IMR-90 (cell line): ENCODE results near the gene CSHL1. TPM values are rescaled to one million over a fixed set of nuclear protein-coding genes. Genes with fewer than 3 reads are reported as not detected.

Experiments
- ATAC-seq: fragments of 200-7000 bp; cut with Tn5 transposase; 2 replicates; pipeline ENCODE4 v1.9.1; 2020; ENCODE audit warnings: low read depth, mild to moderate bottlenecking, moderate library complexity
- BruUV-seq: library from RNA; stranded (reverse); fragments of 400-500 nt; replicated peaks from 2 replicates; lab custom pipeline; 2021; lab: Mats Ljungman, UMichigan
- CTCF ChIA-PET: fragments of 300-600 bp; formaldehyde crosslinking; extraction: SDS; loops from one replicate; lab custom pipeline; 2021; ENCODE audit warnings: antibody characterized with exemption; lab: Yijun Ruan, JAX
- POLR2A ChIA-PET: fragments of 300-600 bp; sonication (Branson Sonifier 250); formaldehyde crosslinking; loops from one replicate; lab custom pipeline; 2022; ENCODE audit warnings: antibody characterized with exemption; ENCODE audit not compliant: unreplicated experiment; lab: Charles Lee
- DNase-seq: peaks from one replicate; pipeline ENCODE4 v3.0.0; 2013
- H2AFZ ChIP-seq: replicated peaks from 2 replicates; pipeline ENCODE3; 2013; ENCODE audit warnings: low read length, mild to moderate bottlenecking; ENCODE audit not compliant: poor library complexity
- H2AK5ac ChIP-seq: 2 replicates; pipeline ENCODE4 v1.6.1; 2013; ENCODE audit warnings: low read depth, low read length, inconsistent platforms
- H2AK9ac ChIP-seq: replicated peaks from 2 replicates; pipeline ENCODE3; 2013; ENCODE audit warnings: mild to moderate bottlenecking, low read depth, low read length, moderate library complexity; ENCODE audit not compliant: poor library complexity
- H2BK120ac ChIP-seq: 2 replicates; pipeline ENCODE4 v1.6.1; 2013; ENCODE audit warnings: low read depth, low read length, inconsistent platforms
- H2BK15ac ChIP-seq: 3 replicates; pipeline ENCODE4 v1.6.1; 2013; ENCODE audit warnings: low read depth, low read length, inconsistent platforms
- H2BK20ac ChIP-seq: 2 replicates; pipeline ENCODE4 v1.6.1; 2013; ENCODE audit warnings: low read depth, mild to moderate bottlenecking, inconsistent platforms, low read length, moderate library complexity
- H2BK5ac ChIP-seq: 2 replicates; pipeline ENCODE4 v1.6.1; 2013; ENCODE audit warnings: mild to moderate bottlenecking, low read depth, low read length, inconsistent platforms; ENCODE audit not compliant: poor library complexity, severe bottlenecking
- H3K14ac ChIP-seq: replicated peaks from 2 replicates; pipeline ENCODE4 v1.6.1; 2013; ENCODE audit warnings: low read depth, low read length, inconsistent platforms
- H3K18ac ChIP-seq: 2 replicates; pipeline ENCODE4 v1.6.1; 2013; ENCODE audit warnings: low read depth, low read length, control low read depth
- H3K23ac ChIP-seq: 2 replicates; pipeline ENCODE4 v1.6.1; 2013; ENCODE audit warnings: low read depth, low read length, inconsistent platforms
- H3K27ac ChIP-seq: 2 replicates; pipeline ENCODE4 v1.5.1; 2013; ENCODE audit warnings: mild to moderate bottlenecking, control low read depth, low read length; ENCODE audit not compliant: insufficient read depth
- H3K27me3 ChIP-seq: 2 replicates; pipeline ENCODE4 v1.6.1; 2013; ENCODE audit warnings: low read length; ENCODE audit not compliant: control insufficient read depth, insufficient read depth
- H3K36me3 ChIP-seq: 2 replicates; pipeline ENCODE4 v1.6.1; 2013; ENCODE audit warnings: low read length, mixed read lengths; ENCODE audit not compliant: control insufficient read depth, insufficient read depth
- H3K4ac ChIP-seq: 2 replicates; pipeline ENCODE4 v1.6.1; 2013; ENCODE audit warnings: low read depth, low read length, inconsistent platforms
- H3K4me1 ChIP-seq: 2 replicates; pipeline ENCODE4 v1.6.1; 2013; ENCODE audit warnings: low read length, mixed read lengths; ENCODE audit not compliant: control insufficient read depth, insufficient read depth
- H3K4me2 ChIP-seq: 2 replicates; pipeline ENCODE4 v1.6.1; 2013; ENCODE audit warnings: low read depth, mild to moderate bottlenecking, control low read depth, low read length, moderate library complexity
- H3K4me3 ChIP-seq: 2 replicates; pipeline ENCODE4 v1.5.1; 2013; ENCODE audit warnings: low read depth, mild to moderate bottlenecking, control low read depth, low read length, moderate library complexity; ENCODE audit not compliant: insufficient read depth
- H3K56ac ChIP-seq: 2 replicates; pipeline ENCODE4 v1.6.1; 2013; ENCODE audit warnings: low read length, inconsistent platforms; ENCODE audit not compliant: insufficient read depth; ENCODE audit errors: extremely low read depth
- H3K79me1 ChIP-seq, 2 experiments: 2 replicates each; pipeline ENCODE4 v1.6.1; 2013; ENCODE audit warnings: low read length in 2 of 2, inconsistent platforms in 1 of 2, low read depth in 1 of 2
- H3K9ac ChIP-seq: 2 replicates; pipeline ENCODE4 v1.6.1; 2013; ENCODE audit warnings: low read depth, low read length, control low read depth
- H3K9me1 ChIP-seq: 2 replicates; pipeline ENCODE4 v1.6.1; 2013; ENCODE audit warnings: low read length, inconsistent platforms; ENCODE audit not compliant: insufficient read depth
- H3K9me3 ChIP-seq: 2 replicates; pipeline ENCODE4 v1.6.1; 2013; ENCODE audit warnings: low read length; ENCODE audit not compliant: control insufficient read depth, insufficient read depth
- H4K20me1 ChIP-seq: 2 replicates; pipeline ENCODE4 v1.6.1; 2013; ENCODE audit warnings: low read length, inconsistent platforms; ENCODE audit not compliant: insufficient read depth
- H4K5ac ChIP-seq: 2 replicates; pipeline ENCODE4 v1.6.1; 2013; ENCODE audit warnings: mild to moderate bottlenecking, low read depth, low read length, control low read depth
- H4K8ac ChIP-seq, 2 experiments: 2 replicates each; pipeline ENCODE4 v1.6.1; 2013; ENCODE audit warnings: low read depth in 2 of 2, low read length in 2 of 2, control low read depth in 1 of 2, inconsistent platforms in 1 of 2
- H4K91ac ChIP-seq: 2 replicates; pipeline ENCODE4 v1.6.1; 2013; ENCODE audit warnings: low read depth, low read length, inconsistent platforms; ENCODE audit not compliant: insufficient read depth
- BHLHE40 ChIP-seq: fragments of 150-350 bp; IDR thresholded peaks from 2 replicates; pipeline ENCODE4 v1.6.1; 2016; ENCODE audit warnings: mild to moderate bottlenecking, low read depth, low read length
- CEBPB ChIP-seq: IDR thresholded peaks from 2 replicates; pipeline ENCODE4 v1.6.1; 2012; ENCODE audit warnings: low read depth, low read length, improper control_type of control experiment
- CHD1 ChIP-seq: IDR thresholded peaks from 2 replicates; pipeline ENCODE4 v1.6.1; 2012; ENCODE audit warnings: low read depth, low read length, improper control_type of control experiment
- FOS ChIP-seq: fragments of 150-350 bp; IDR thresholded peaks from 2 replicates; pipeline ENCODE4 v1.6.1; 2016; ENCODE audit warnings: low read depth, low read length
- MAFK ChIP-seq: IDR thresholded peaks from 2 replicates; pipeline ENCODE4 v1.6.1; 2012; ENCODE audit warnings: low read depth, low read length, improper control_type of control experiment
- MAZ ChIP-seq: IDR thresholded peaks from 2 replicates; pipeline ENCODE4 v1.6.1; 2012; ENCODE audit warnings: low read depth, mild to moderate bottlenecking, low read length, improper control_type of control experiment, moderate library complexity, borderline replicate concordance
- MXI1 ChIP-seq: IDR thresholded peaks from 2 replicates; pipeline ENCODE4 v1.6.1; 2012; ENCODE audit warnings: low read depth, mild to moderate bottlenecking, low read length, moderate library complexity, borderline replicate concordance
- NFE2L2 ChIP-seq: fragments of 150-350 bp; IDR thresholded peaks from 2 replicates; pipeline ENCODE4 v1.6.1; 2016; ENCODE audit warnings: low read depth, mild to moderate bottlenecking, low read length
- POLR2A ChIP-seq: IDR thresholded peaks from 2 replicates; pipeline ENCODE4 v1.6.1; 2012; ENCODE audit warnings: mild to moderate bottlenecking, low read depth, low read length
- RAD21 ChIP-seq: IDR thresholded peaks from 2 replicates; pipeline ENCODE4 v1.6.1; 2012; ENCODE audit warnings: low read length, improper control_type of control experiment
- RCOR1 ChIP-seq: IDR thresholded peaks from 2 replicates; pipeline ENCODE4 v1.6.1; 2012; ENCODE audit warnings: mild to moderate bottlenecking, low read length, improper control_type of control experiment; ENCODE audit not compliant: insufficient replicate concordance
- RFX5 ChIP-seq: IDR thresholded peaks from 2 replicates; pipeline ENCODE4 v1.8.0; 2012; ENCODE audit warnings: low read depth, mild to moderate bottlenecking, low read length, moderate library complexity
- SMC3 ChIP-seq: fragments of 150-350 bp; IDR thresholded peaks from 2 replicates; pipeline ENCODE4 v1.6.1; 2016; ENCODE audit warnings: low read depth, mild to moderate bottlenecking, antibody characterized with exemption, low read length, moderate library complexity
- WGBS, 2 experiments: methylation state at CpG; one replicate each; pipeline versions ENCODE4 v1.1.5 to v1.1.7; 2013; ENCODE audit warnings: missing lambda C conversion rate in 2 of 2; ENCODE audit not compliant: insufficient read length in 1 of 2; ENCODE audit errors: extremely low coverage in 2 of 2; 5-methylcytosine and 5-hydroxymethylcytosine counted together
- dilution Hi-C: fragments of 300-500 bp; cut with HindIII; formaldehyde crosslinking; loops from one replicate; pipeline ENCODE4 v1.14.3; 2018; ENCODE audit warnings: low sequenced_read_pairs; ENCODE audit not compliant: unreplicated experiment
- in situ Hi-C: fragments of 300-500 bp; cut with MboI; formaldehyde crosslinking; loops from 3 replicates; pipeline ENCODE4 v1.14.3; 2019; ENCODE audit warnings: low sequenced_read_pairs, inconsistent platforms, mixed read lengths
- intact Hi-C: fragments of 100-400 bp; cut with micrococcal nuclease; formaldehyde crosslinking; loops from 2 replicates; pipeline ENCODE4 v1.10.0; 2022
- polyA plus RNA-seq, 3 experiments: library from polyadenylated mRNA; depleted of rRNA; stranded (reverse); fragments of >200 nt; gene quantifications; 2 replicates each; pipeline ENCODE4 v1.2.3, GENCODE V29; 2012; ENCODE audit warnings: low replicate concordance in 1 of 3
- total RNA-seq: library from RNA; depleted of rRNA; stranded (reverse); fragments of >200 nt; gene quantifications from 2 replicates; pipeline ENCODE4 v1.2.3, GENCODE V29; 2012
- TF ChIP-seq, protein P1 (sequence below): conservative IDR thresholded peaks from 2 replicates; pipeline ENCODE4 v1.5.1; 2012; ENCODE audit warnings: mild to moderate bottlenecking, low read depth, low read length, improper control_type of control experiment
- TF ChIP-seq, protein P2 (sequence below): fragments of 150-350 bp; IDR thresholded peaks from 2 replicates; pipeline ENCODE4 v1.6.1; 2017; ENCODE audit warnings: mild to moderate bottlenecking, antibody characterized with exemption, low read length, low read depth
- TF ChIP-seq, protein P3 (sequence below): fragments of 150-350 bp; IDR thresholded peaks from 2 replicates; pipeline ENCODE4 v1.6.1; 2016; ENCODE audit warnings: low read depth, mild to moderate bottlenecking, low read length, moderate library complexity, borderline replicate concordance

Gene CSHL1
- total and polyA plus RNA-seq, 2 of the 4 experiments (the other 2 are of a cell fraction) = not detected

DNA sequence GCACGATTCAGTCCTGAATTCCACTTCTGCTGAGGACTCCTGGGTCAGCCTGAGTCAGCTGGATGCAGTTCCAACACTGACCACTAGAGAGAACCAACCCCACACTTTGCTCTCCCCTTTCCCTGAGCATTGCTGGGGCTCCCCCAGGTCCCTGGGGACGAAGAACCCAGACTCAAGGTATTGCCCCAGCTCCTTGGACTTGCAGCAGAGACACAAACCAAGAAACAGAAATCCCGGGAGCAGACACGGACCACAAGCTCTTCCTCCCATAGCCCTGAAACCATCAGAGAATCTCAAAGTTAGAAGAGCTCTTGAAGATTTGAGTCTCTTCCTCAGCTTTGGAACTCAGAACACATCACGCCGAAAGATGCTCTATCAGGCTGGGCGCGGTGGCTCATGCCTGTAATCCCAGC is 8.3 kb upstream of the CSHL1 start:
- Histone ChIP-seq H3K9ac (no peak overlapping the region), H4K8ac (no peak overlapping the region), H3K27me3 (peaks cover 27% of the 10 kb centered on the region), H3K9me1 (no peaks in the 10 kb centered on the region), H3K36me3 (no peaks in the 10 kb centered on the region), H3K27ac (no peak overlapping the region), H3K4me3 (no peak overlapping the region), H3K79me1 (no peaks in the 10 kb centered on the region), H3K4ac (no peak overlapping the region), H2AK9ac (no peak overlapping the region), H2AFZ (peak overlapping the region; percentile 2), H3K4me2 (no peak overlapping the region), H3K4me1 (no peaks in the 10 kb centered on the region), H4K5ac (no peak overlapping the region), H2BK15ac (no peak overlapping the region), H2BK20ac (no peak overlapping the region), H2BK5ac (no peak overlapping the region), H3K14ac (no peak overlapping the region), H3K9me3 (no peaks in the 10 kb centered on the region), H3K56ac (no peak overlapping the region), H4K91ac (no peak overlapping the region), H3K18ac (no peak overlapping the region), H4K20me1 (no peaks in the 10 kb centered on the region), H3K23ac (no peak overlapping the region), H2AK5ac (no peak overlapping the region), H2BK120ac (no peak overlapping the region)
- in situ Hi-C loops (loop anchor here (5.0 to 10.0 kb wide), 3 partner anchors 105 to 365 kb away; partner anchors contain the start of genes ERN1 and ICAM2), dilution Hi-C loops (no loop called here), intact Hi-C loops (loop anchor here (1.0 to 10.0 kb wide), 5 partner anchors 27 to 365 kb away; no protein-coding TSS in a partner anchor)
- POLR2A ChIA-PET = no interaction called here
- 64% methylated on average over 5 of the region's 8 CpGs; no CpG with 5 or more reads in 1 of the 2 experiments for WGBS, 2 experiments
- CTCF ChIA-PET = interaction anchor here (0.7 to 2.7 kb wide), 12 partner anchors 9 to 214 kb away, joined by 3 to 21 read pairs (median 5); partner anchors contain the start of gene ICAM2
- ATAC-seq = peak; percentile 100
- no TSS peak for BruUV-seq
- DNase-seq = peak; percentile 51
- TF ChIP-seq MXI1 (no peak), MAZ (no peak), POLR2A (no peak), BHLHE40 (no peak), RCOR1 (no peak), CHD1 (no peak), SMC3 (peak; percentile 74), RFX5 (no peak), FOS (no peak), CEBPB (no peak), MAFK (0 out of 2 replicates have a peak, but pooled peaks have one; percentile 6), NFE2L2 (no peak), RAD21 (peak; percentile 88)
- TF ChIP-seq, protein P1, sequence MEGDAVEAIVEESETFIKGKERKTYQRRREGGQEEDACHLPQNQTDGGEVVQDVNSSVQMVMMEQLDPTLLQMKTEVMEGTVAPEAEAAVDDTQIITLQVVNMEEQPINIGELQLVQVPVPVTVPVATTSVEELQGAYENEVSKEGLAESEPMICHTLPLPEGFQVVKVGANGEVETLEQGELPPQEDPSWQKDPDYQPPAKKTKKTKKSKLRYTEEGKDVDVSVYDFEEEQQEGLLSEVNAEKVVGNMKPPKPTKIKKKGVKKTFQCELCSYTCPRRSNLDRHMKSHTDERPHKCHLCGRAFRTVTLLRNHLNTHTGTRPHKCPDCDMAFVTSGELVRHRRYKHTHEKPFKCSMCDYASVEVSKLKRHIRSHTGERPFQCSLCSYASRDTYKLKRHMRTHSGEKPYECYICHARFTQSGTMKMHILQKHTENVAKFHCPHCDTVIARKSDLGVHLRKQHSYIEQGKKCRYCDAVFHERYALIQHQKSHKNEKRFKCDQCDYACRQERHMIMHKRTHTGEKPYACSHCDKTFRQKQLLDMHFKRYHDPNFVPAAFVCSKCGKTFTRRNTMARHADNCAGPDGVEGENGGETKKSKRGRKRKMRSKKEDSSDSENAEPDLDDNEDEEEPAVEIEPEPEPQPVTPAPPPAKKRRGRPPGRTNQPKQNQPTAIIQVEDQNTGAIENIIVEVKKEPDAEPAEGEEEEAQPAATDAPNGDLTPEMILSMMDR = peak; percentile 86
- TF ChIP-seq, protein P2, sequence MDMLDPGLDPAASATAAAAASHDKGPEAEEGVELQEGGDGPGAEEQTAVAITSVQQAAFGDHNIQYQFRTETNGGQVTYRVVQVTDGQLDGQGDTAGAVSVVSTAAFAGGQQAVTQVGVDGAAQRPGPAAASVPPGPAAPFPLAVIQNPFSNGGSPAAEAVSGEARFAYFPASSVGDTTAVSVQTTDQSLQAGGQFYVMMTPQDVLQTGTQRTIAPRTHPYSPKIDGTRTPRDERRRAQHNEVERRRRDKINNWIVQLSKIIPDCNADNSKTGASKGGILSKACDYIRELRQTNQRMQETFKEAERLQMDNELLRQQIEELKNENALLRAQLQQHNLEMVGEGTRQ = no peak
- TF ChIP-seq, protein P3, sequence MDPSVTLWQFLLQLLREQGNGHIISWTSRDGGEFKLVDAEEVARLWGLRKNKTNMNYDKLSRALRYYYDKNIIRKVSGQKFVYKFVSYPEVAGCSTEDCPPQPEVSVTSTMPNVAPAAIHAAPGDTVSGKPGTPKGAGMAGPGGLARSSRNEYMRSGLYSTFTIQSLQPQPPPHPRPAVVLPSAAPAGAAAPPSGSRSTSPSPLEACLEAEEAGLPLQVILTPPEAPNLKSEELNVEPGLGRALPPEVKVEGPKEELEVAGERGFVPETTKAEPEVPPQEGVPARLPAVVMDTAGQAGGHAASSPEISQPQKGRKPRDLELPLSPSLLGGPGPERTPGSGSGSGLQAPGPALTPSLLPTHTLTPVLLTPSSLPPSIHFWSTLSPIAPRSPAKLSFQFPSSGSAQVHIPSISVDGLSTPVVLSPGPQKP = no peak
